Muscle layer of duodenum (tissue), 2 donors: Measurements from ENCODE around the gene CHCHD1.
"Not testable (repeated sequence)": the region's sequence is repeated elsewhere in the genome, so short reads cannot be mapped to it uniquely, and the experiment has no call there.

Experiments used
- H3K27ac ChIP-seq: one replicate; pipeline ENCODE4 v1.7.0; 2013; ENCODE audit warnings: mild to moderate bottlenecking, low read length
- H3K27me3 ChIP-seq: one replicate; pipeline ENCODE4 v1.7.0; 2013; ENCODE audit warnings: low read depth, mild to moderate bottlenecking, control low read depth, low read length
- H3K36me3 ChIP-seq, 2 donors: one replicate each; pipeline ENCODE4 v1.7.0; 2013; ENCODE audit warnings: low read length in 2 of 2, control low read depth in 1 of 2, mild to moderate bottlenecking in 1 of 2; ENCODE audit not compliant: insufficient read depth in 2 of 2, control insufficient read depth in 1 of 2
- H3K4me1 ChIP-seq, 2 donors: one replicate each; pipeline ENCODE4 v1.7.0; 2013; ENCODE audit warnings: low read length in 2 of 2, mild to moderate bottlenecking in 2 of 2, control low read depth in 1 of 2, moderate library complexity in 1 of 2; ENCODE audit not compliant: insufficient read depth in 2 of 2, control insufficient read depth in 1 of 2
- H3K4me3 ChIP-seq, 2 donors: one replicate each; pipeline ENCODE4 v1.7.0; 2013; ENCODE audit warnings: low read length in 2 of 2, low read depth in 1 of 2, mild to moderate bottlenecking in 1 of 2
- H3K9me3 ChIP-seq, 2 donors: one replicate each; pipeline ENCODE4 v1.7.0; 2013; ENCODE audit warnings: low read length in 2 of 2, control low read depth in 1 of 2, mild to moderate bottlenecking in 1 of 2; ENCODE audit not compliant: control insufficient read depth in 1 of 2
- donor health status: healthy.

Gene CHCHD1

DNA sequence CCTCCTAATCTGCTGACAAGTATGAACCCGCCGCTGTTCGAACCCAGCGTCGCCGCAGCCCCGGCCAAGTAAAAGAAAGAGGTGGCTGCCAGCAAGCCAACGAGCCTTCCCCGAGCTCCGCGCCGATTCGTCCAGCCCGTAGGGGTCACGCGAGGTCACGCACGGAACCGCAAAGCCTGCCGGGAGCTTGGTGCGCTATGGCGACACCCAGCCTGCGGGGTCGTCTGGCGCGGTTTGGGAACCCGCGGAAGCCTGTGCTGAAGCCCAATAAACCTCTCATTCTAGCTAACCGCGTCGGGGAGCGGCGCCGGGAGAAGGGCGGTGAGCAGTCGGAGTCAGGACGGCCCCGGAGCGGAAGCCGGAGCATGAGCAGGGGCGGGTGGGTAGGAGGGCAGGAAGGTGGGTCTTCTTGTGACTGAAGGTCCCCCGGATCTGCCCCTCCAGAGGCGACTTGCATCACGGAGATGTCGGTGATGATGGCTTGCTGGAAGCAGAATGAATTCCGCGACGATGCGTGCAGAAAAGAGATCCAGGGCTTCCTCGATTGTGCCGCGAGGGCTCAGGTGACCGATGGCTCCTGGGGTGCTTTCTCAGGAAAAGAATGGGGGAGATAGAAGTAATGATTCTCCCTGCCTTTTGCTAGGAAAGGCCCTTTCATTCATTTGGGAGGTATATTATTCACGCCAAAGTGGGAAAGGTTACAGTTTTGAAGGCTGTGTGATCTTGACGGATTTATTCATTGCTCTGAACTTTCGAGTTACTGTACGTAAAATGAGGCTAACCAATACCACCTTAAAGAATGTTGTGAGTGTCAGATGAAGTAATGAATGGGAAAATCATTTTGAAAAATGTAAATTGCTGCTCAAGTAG is at the start of gene CHCHD1:
TSS of gene CHCHD1 (plus strand) at position 170 of the 870 bp plus-strand sequence. CDS start at position 198, 28 bp downstream.
- Histone ChIP-seq H3K36me3 (peaks cover 0 to 11% of the 10 kb centered on the region in 2 donors), H3K27ac (peak within 1 kb of the TSS; percentile 88), H3K27me3 (no peaks in the 10 kb centered on the region), H3K9me3 (no peaks in the 10 kb centered on the region), H3K4me1 (peaks cover 15 to 44% of the 10 kb centered on the region in 2 donors), H3K4me3 (peak within 1 kb of the TSS; percentile 74 to 93)

DNA sequence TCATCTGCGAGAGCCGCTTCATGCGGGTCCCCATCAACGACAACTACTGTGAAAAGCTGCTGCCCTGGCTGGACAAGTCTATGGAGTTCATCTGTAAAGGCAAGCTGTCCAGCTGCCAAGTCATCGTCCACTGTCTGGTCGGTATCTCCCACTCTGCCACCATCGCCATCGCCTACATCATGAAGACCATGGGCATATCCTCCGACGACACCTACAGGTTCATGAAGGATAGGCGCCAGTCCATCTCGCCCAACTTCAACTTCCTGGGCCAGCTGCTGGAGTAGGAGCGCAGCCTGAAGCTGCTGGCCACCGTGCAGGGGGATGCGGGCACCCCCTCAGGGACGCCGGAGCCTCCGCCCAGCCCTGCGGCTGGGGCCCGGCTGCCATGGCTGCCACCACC is 49.4 kb upstream of the CHCHD1 start:
- Histone ChIP-seq H3K4me3 (no peak overlapping the region), H3K27ac (no peak overlapping the region), H3K27me3 (no peaks in the 10 kb centered on the region), H3K36me3 (peaks cover 0 to 23% of the 10 kb centered on the region in 2 donors), H3K4me1 (peaks cover 0 to 33% of the 10 kb centered on the region in 2 donors), H3K9me3 (no peaks in the 10 kb centered on the region)

DNA sequence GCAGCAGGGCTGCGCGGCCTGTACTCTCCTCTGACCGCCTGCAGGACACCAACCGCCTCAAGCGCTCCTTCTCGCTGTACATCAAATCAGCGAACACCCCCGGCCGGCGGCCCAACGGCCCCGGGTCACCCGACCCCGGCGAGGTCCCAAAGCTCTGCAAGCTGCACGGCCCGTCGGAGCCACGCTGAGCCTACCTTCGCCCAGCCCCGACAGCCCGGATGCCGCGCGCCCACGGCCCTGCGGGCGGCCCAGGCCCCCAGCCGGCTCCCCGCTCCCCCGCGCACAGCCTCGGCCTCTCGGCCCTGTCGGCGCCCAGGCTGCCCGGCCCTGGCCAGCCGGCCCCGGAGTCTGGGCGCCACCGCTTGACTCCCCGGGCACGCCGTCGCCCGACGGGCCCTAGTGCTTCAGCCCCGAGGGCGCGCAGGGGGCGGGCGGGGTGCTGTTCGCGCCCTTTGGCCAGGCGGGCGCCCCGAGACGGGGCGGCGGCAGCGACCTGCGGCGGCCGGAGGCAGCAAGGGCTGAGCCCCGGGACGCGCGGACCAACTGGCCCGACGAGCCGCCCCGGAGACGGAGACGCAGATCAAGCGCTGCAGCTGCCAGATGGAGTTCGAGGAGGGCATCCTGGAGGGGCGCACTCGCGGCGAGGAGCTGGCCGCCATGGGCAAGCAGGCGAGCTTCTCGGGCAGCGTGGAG is 48.8 kb upstream of the CHCHD1 start:
- Histone ChIP-seq H3K27me3 (no peaks in the 10 kb centered on the region), H3K4me1 (peaks cover 0 to 33% of the 10 kb centered on the region in 2 donors), H3K36me3 (peaks cover 0 to 23% of the 10 kb centered on the region in 2 donors), H3K4me3 (no peak overlapping the region), H3K27ac (no peak overlapping the region), H3K9me3 (no peaks in the 10 kb centered on the region)

DNA sequence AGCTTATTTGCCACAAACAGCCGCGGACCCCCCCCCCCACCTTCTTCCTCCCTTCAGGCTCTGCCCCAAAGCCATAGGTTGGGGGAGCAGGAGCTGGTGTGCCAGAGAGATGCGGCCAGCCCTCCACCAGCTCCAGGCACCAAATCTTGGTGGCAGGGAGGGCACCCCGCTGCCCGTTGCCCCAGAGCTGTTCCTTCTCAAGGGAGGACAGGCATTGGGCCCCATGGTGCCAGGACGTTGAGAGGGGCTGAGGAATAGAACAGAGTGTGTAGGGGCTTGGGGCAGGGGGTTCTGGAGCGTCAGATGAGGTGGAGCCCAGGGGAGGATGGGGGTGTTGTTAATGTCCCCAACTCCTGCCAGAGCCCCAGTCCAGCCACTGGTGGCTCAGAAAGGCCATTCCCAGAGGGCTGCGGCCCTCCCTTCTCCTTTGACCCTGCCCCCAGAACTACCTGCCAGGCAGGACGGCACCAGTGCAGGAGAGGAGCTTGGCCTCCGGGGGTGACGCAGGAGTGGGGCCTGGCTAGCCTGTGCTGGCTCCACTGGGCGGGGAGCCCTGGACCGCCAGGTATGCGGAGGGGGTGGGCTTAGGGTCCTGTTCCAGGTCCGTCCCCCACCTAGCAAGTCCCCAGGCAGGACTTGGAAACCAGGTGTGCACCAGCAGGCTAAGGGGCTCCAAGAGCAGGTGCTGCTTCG is 47.7 kb upstream of the CHCHD1 start:
- H3K27me3 ChIP-seq, result no peaks in the 10 kb centered on the region
- no peak overlapping the region for H3K27ac ChIP-seq
- peaks cover 0 to 23% of the 10 kb centered on the region in 2 donors for H3K36me3 ChIP-seq
- peaks cover 0 to 33% of the 10 kb centered on the region in 2 donors for H3K4me1 ChIP-seq
- no peak overlapping the region for H3K4me3 ChIP-seq
- no peaks in the 10 kb centered on the region for H3K9me3 ChIP-seq

DNA sequence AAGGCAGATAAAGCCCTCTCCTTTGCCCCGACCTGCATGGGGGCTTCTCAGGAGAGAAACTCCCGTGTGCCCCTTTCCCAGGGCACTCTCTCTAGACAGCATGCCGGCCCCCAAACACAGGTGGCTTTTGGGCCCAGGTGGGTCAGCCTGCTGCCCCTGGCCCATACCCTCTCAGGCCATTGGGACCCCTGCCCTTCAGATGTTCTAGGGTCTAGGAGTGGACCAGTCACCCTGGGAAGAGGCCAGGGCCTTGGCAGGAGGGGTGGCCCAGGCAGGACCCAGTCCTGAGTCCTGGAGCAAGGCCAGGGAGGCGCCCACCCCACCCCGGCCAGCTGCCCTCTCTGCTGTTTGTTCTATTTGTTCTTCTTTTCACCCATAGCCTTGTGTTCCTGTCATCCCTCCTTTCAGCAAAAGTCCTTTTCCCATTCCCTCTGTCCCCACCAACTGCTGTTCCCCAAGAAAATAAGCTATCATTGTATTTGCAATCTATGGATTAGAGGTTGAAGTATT is 47.0 kb upstream of the CHCHD1 start:
- Histone ChIP-seq H3K27me3 (no peaks in the 10 kb centered on the region), H3K4me1 (peaks cover 0 to 29% of the 10 kb centered on the region in 2 donors), H3K36me3 (peaks cover 0 to 23% of the 10 kb centered on the region in 2 donors), H3K4me3 (no peak overlapping the region), H3K9me3 (no peaks in the 10 kb centered on the region), H3K27ac (no peak overlapping the region)

DNA sequence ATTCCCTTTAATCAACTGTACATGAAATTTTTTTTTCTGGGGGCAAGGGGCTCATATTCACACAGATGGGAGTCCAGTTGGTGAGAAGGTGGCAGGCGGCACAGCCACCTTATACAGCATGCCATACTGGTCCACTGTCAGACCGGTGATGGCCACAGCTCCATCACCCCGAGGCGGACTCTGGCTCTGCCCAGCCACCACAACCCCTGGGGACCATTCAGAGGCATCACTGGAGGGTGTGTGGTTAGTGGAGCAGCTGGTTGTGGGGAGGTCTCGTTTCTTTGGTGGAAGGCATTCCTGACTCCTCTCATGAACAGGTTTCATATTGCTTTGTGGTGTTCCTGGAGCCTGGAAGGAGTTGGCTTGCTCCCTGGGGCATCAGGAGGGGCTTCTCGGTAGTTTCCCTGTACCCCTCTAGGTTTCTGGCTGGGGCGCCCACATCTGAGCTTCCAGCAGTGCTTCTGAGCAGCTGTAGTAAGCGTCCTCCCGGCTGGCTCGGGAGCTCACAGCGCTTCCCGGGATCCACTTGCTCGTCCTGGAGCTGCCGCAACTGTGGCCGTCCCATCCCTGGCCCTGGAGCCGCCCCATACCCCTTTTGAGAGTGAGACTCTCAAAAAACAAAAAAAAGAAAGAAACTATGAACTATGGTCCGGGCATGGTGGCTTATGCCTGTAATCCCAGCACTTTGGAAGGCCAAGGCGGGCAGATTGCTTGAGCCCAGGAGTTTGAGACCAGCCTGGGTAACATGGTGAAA is 41.2 kb upstream of the CHCHD1 start:
- H3K4me3 ChIP-seq, H3K27me3 ChIP-seq, H3K36me3 ChIP-seq, H3K9me3 ChIP-seq, H3K27ac ChIP-seq: not testable (repeated sequence)
- peaks cover 13 to 19% of the 10 kb centered on the region in 2 donors for H3K4me1 ChIP-seq

DNA sequence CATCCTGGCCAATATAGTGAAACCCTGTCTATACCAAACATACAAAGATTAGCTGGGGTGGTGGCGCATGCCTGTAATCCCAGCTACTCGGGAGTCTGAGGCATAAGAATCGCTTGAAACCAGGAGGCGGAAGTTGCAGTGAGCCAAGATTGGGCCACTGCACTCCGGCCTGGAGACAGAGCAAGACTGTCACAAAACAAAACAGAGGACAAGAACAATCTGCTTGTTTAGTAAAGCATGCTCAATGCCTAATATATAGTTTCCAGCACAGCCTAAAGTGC is 39.5 kb upstream of the CHCHD1 start:
- no peak overlapping the region for H3K4me3 ChIP-seq

DNA sequence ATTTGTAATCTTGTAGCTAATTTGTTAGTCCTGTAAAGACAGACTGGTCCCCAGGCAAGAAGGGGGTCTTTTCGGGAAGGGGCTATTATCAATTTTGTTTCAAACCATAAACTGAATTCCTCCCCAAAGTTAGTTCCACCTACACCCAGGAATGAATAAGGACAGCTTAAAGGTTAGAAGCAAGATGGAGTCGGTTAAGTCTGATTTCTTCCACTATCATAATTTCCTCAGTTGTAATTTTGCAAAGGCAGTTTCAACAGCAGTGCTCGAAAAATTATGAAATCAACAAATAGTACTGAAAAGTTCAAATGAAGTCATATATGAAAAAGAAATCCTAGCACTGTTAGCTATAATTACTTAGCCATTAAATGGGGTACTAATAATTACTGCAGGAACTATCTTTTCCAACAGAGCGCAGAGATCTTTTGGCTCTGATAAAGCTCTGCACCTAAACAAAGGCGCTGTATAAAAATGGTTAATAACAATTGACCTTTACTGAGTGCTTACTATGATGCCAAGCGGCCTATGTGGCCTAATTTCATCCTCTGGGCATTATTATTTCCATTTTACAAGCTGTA is 38.4 kb upstream of the CHCHD1 start:
- Histone ChIP-seq H3K27me3 (no peaks in the 10 kb centered on the region), H3K36me3 (peaks cover 3 to 7% of the 10 kb centered on the region in 2 donors), H3K9me3 (no peaks in the 10 kb centered on the region), H3K4me3 (peak overlapping the region; percentile 89 to 97), H3K4me1 (peaks cover 17 to 25% of the 10 kb centered on the region in 2 donors), H3K27ac (peak overlapping the region; percentile 99)

More for the DNA sequence above, 39.5 kb upstream of the CHCHD1 start:
- Histone ChIP-seq H3K36me3 (peaks cover 3 to 5% of the 10 kb centered on the region in 2 donors), H3K9me3 (no peaks in the 10 kb centered on the region), H3K27ac (no peak overlapping the region), H3K4me1 (peaks cover 17 to 25% of the 10 kb centered on the region in 2 donors), H3K27me3 (no peaks in the 10 kb centered on the region)

DNA sequence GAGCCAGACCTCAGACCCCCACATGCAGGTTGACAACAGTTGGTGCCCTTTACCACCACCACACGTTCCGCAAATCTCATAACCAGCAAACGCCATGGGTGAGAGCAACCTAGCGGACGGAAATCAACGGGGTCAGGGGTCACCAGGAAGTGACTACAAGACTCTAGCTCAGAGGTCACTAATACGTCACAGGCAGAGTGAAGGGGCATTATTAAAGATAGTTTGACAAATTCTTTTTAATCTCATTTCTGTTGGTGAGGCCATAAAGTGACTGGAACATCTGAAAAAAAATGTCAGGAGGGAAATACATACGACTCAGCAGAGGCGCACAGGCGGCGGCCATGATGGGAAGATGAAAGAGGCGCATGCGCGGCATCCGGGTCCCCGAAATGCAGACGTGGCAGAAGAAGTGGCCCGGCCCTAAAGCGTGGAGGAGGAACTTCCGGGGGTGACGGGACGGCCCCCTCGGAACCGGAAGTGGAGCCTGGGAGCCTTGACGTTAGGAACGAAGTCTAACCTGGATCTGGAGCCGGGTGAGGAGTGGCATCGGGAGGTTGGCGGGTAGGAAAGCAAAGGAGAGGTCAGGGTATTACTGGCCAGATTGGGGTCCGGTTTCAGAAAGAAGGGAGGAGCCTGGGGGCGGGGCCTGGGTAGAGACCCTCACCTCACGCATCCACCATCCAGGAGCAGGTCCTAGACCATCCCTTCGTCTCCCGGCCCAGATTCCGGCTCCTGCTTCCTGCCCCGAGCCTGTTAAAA is 37.8 kb upstream of the CHCHD1 start, which contains the start of gene SEC24C:
TSS of gene SEC24C (plus strand) at position 468 of the 759 bp plus-strand sequence. CDS start 2,461 bp downstream, outside the sequence.
- Histone ChIP-seq H3K4me1 (peaks cover 17 to 29% of the 10 kb centered on the region in 2 donors), H3K9me3 (no peaks in the 10 kb centered on the region), H3K27ac (peak within 1 kb of the TSS; percentile 99), H3K27me3 (no peaks in the 10 kb centered on the region), H3K36me3 (peaks cover 5 to 11% of the 10 kb centered on the region in 2 donors), H3K4me3 (peak within 1 kb of the TSS; percentile 89 to 97)

DNA sequence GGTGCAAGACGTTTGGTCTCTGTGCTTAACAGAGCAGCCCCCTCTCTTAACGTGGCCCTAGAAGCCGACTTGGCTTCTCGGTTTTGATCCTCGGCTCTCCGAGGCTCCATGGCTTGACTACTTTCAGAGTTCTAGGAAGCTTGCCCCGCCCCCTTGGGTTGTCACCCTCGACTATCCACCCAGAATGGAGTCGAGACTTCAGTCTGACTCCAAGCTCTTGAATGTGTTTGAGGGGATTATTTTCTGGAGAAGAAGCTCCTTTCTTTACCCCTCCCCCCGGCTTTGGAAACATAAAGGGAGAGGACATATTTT is 37.2 kb upstream of the CHCHD1 start:
- Histone ChIP-seq H3K27ac (peak overlapping the region; percentile 99), H3K27me3 (no peaks in the 10 kb centered on the region), H3K36me3 (peaks cover 8 to 16% of the 10 kb centered on the region in 2 donors), H3K9me3 (no peaks in the 10 kb centered on the region), H3K4me3 (peak overlapping the region; percentile 89 to 97), H3K4me1 (peaks cover 17 to 34% of the 10 kb centered on the region in 2 donors)
